ENCODE data around the gene TNPO3. TPM values are rescaled to one million over a fixed set of nuclear protein-coding genes. Genes with fewer than 3 reads are reported as not detected.

TNPO3 gene
- total and polyA plus RNA-seq, 10 of the 15 experiments (the other 5 are each of a cell fraction or from before 2014, with no cell fraction given) = 17.6 to 91.8 (median 65.9) TPM

DNA sequence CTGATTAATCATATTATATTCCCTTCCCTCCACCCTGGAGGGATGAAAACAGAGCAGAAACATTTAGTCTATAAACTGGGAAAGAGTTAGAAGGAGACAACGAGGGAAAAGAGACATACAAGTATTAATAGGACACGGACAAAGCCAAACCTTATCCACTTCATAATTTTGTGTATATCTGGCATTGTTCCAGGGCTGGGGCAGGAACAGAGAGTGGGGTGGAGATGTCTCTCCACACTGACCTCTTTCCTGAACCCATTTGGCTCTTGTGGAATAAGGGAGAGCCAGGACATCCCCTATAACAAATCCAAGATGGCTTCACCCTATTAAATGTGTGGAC is 45.9 kb upstream of the TNPO3 start:
- no peak for TF ChIP-seq SUPT20H (IDR thresholded peaks at IDR 0.05; ENCODE audit: borderline replicate concordance, control insufficient read depth, low read depth, low read length)
- TF ChIP-seq KAT2A (conservative IDR thresholded peaks at IDR 0.05; ENCODE audit: control insufficient read depth, low read depth, low read length) = no peak
- TF ChIP-seq IKZF2 (IDR thresholded peaks at IDR 0.05) = no peak
- TF ChIP-seq POLR2AphosphoS5 (IDR thresholded peaks at IDR 0.05; ENCODE audit: low read length) = no peak
- TF ChIP-seq LARP7 (IDR thresholded peaks at IDR 0.05) = no peak
- no peak for TF ChIP-seq ZSCAN29 (IDR thresholded peaks at IDR 0.05)
- TF ChIP-seq, protein P1, sequence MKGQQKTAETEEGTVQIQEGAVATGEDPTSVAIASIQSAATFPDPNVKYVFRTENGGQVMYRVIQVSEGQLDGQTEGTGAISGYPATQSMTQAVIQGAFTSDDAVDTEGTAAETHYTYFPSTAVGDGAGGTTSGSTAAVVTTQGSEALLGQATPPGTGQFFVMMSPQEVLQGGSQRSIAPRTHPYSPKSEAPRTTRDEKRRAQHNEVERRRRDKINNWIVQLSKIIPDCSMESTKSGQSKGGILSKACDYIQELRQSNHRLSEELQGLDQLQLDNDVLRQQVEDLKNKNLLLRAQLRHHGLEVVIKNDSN (IDR thresholded peaks at IDR 0.05; ENCODE audit: borderline replicate concordance, extremely low read length, insufficient read depth, low read depth, low read length) = no peak
- TF ChIP-seq HDGF (IDR thresholded peaks at IDR 0.05) = no peak
- TF ChIP-seq PML (IDR thresholded peaks at IDR 0.05; ENCODE audit: low read length) = no peak
- no peak for TF ChIP-seq MYB (IDR thresholded peaks at IDR 0.05; ENCODE audit: borderline replicate concordance, low read depth, low read length)
- TF ChIP-seq, protein P2, sequence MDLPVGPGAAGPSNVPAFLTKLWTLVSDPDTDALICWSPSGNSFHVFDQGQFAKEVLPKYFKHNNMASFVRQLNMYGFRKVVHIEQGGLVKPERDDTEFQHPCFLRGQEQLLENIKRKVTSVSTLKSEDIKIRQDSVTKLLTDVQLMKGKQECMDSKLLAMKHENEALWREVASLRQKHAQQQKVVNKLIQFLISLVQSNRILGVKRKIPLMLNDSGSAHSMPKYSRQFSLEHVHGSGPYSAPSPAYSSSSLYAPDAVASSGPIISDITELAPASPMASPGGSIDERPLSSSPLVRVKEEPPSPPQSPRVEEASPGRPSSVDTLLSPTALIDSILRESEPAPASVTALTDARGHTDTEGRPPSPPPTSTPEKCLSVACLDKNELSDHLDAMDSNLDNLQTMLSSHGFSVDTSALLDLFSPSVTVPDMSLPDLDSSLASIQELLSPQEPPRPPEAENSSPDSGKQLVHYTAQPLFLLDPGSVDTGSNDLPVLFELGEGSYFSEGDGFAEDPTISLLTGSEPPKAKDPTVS (IDR thresholded peaks at IDR 0.05; ENCODE audit: low read depth, low read length) = no peak
- no peak for TF ChIP-seq NR2F1 (conservative IDR thresholded peaks at IDR 0.05)
- TF ChIP-seq, protein P3, sequence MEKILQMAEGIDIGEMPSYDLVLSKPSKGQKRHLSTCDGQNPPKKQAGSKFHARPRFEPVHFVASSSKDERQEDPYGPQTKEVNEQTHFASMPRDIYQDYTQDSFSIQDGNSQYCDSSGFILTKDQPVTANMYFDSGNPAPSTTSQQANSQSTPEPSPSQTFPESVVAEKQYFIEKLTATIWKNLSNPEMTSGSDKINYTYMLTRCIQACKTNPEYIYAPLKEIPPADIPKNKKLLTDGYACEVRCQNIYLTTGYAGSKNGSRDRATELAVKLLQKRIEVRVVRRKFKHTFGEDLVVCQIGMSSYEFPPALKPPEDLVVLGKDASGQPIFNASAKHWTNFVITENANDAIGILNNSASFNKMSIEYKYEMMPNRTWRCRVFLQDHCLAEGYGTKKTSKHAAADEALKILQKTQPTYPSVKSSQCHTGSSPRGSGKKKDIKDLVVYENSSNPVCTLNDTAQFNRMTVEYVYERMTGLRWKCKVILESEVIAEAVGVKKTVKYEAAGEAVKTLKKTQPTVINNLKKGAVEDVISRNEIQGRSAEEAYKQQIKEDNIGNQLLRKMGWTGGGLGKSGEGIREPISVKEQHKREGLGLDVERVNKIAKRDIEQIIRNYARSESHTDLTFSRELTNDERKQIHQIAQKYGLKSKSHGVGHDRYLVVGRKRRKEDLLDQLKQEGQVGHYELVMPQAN (conservative IDR thresholded peaks at IDR 0.05) = no peak
- TF ChIP-seq IRF4 (IDR thresholded peaks at IDR 0.05; ENCODE audit: low read depth, low read length) = no peak
- no peak for TF ChIP-seq CREM (IDR thresholded peaks at IDR 0.05; ENCODE audit: low read depth)
- TF ChIP-seq SMAD1 (IDR thresholded peaks at IDR 0.05; ENCODE audit: low read depth, partially characterized antibody) = no peak
- no peak for TF ChIP-seq HCFC1 (IDR thresholded peaks at IDR 0.05; ENCODE audit: low read length)
- TF ChIP-seq, protein P4, sequence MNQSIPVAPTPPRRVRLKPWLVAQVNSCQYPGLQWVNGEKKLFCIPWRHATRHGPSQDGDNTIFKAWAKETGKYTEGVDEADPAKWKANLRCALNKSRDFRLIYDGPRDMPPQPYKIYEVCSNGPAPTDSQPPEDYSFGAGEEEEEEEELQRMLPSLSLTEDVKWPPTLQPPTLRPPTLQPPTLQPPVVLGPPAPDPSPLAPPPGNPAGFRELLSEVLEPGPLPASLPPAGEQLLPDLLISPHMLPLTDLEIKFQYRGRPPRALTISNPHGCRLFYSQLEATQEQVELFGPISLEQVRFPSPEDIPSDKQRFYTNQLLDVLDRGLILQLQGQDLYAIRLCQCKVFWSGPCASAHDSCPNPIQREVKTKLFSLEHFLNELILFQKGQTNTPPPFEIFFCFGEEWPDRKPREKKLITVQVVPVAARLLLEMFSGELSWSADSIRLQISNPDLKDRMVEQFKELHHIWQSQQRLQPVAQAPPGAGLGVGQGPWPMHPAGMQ (IDR thresholded peaks at IDR 0.05; ENCODE audit: borderline replicate concordance) = no peak
- no peak overlapping the region for H3K4me2 ChIP-seq (ENCODE audit: control insufficient read depth, insufficient read depth)
- H3K27ac ChIP-seq (ENCODE audit: control insufficient read depth, insufficient read depth) = no peak overlapping the region
- SMC1A ChIA-PET (ENCODE audit: uncharacterized antibody, unreplicated experiment) = interaction anchor here (1.3 to 4.8 kb wide), 8 partner anchors 9 to 63 kb away, joined by 5 to 28 read pairs (median 14); no protein-coding TSS in a partner anchor
- CTCF ChIA-PET = interaction anchor here (0.7 to 4.8 kb wide), 7 partner anchors 9 to 376 kb away, joined by 3 to 34 read pairs (median 5); no protein-coding TSS in a partner anchor
- H3K9me3 ChIP-seq (replicated peaks; ENCODE audit: control insufficient read depth, insufficient read depth, low read length) = no peaks in the 10 kb centered on the region
- RAD21 ChIA-PET (ENCODE audit: unreplicated experiment) = interaction anchor here (0.8 to 3.3 kb wide), 8 partner anchors 10 to 217 kb away, joined by 3 to 31 read pairs (median 5); no protein-coding TSS in a partner anchor
- DNase-seq (ENCODE audit: low read depth, low spot score) (no peak), ATAC-seq (no peak), FAIRE-seq (no peak)
- H3K27me3 ChIP-seq (replicated peaks in 1 of 2; ENCODE audit: control insufficient read depth in 2 of 2, insufficient read depth in 2 of 2, low read length in 1 of 2) = no peaks in the 10 kb centered on the region
- H3K9ac ChIP-seq (ENCODE audit: control insufficient read depth, insufficient read depth, low read length) = no peak overlapping the region
- no peaks in the 10 kb centered on the region for H3K79me2 ChIP-seq (ENCODE audit: control insufficient read depth, insufficient read depth, low read length)
- H2AFZ ChIP-seq (ENCODE audit: control insufficient read depth, low read depth, low read length) = no peak overlapping the region
- H3K4me1 ChIP-seq (ENCODE audit: control insufficient read depth, insufficient read depth, low read length) = peaks cover 21% of the 10 kb centered on the region
- in situ Hi-C loops (cut with MboI) = no loop called here
- POLR2A ChIA-PET = interaction anchor here (0.6 to 1.0 kb wide), 2 partner anchors 11 to 19 kb away, joined by 3 to 9 read pairs; no protein-coding TSS in a partner anchor
- H4K20me1 ChIP-seq (ENCODE audit: control insufficient read depth, insufficient read depth) = no peaks in the 10 kb centered on the region
- 65% methylated on average over 2 of the region's 2 CpGs for WGBS (ENCODE audit: insufficient coverage, insufficient replicate concordance, low lambda C conversion rate, missing lambda C conversion rate)
- no peaks in the 10 kb centered on the region for H3K36me3 ChIP-seq (ENCODE audit: control insufficient read depth in 2 of 2, insufficient read depth in 2 of 2, low read length in 1 of 2)
- no TSS peak for BruUV-seq (replicated peaks)
- intact Hi-C loops (cut with micrococcal nuclease; ENCODE audit: unreplicated experiment) = no loop called here
- no peak overlapping the region for H3K4me3 ChIP-seq
